Right lung (tissue), 5 donors: ENCODE data around the gene SPAG17. TPM values are rescaled to one million over a fixed set of nuclear protein-coding genes. Genes with fewer than 3 reads are reported as not detected.

Experiments
- DNase-seq, 2 donors: peaks; one replicate each; pipeline ENCODE4 v3.0.0-alpha.2; 2013
- polyA plus RNA-seq, 5 donors: library from polyadenylated mRNA; unstranded; fragments of 120-200 nt; gene quantifications; one replicate each; pipeline versions ENCODE4 v1.2.1 to v1.2.3, GENCODE V29; 2013; ENCODE audit warnings: inconsistent platforms in 1 of 5, low replicate concordance in 1 of 5; ENCODE audit not compliant: insufficient read length in 5 of 5, insufficient read depth in 1 of 5

Gene SPAG17
- polyA plus RNA-seq, 5 donors = 5.2 to 18.6 (median 13.0) TPM

GRCh38 chr1:118169016-118169415, 16.0 kb downstream of the SPAG17 start:
- DNase-seq = no peak

- DNase-seq = no peak
Measured at GRCh38 chr1:118160806-118161205, 24.2 kb downstream of the SPAG17 start.

GRCh38 chr1:118159569-118159968, 25.5 kb downstream of the SPAG17 start:
- DNase-seq = no peak

GRCh38 chr1:118158924-118159323, 26.1 kb downstream of the SPAG17 start:
- no peak for DNase-seq

- DNase-seq = no peak
Measured at GRCh38 chr1:118157506-118157905, 27.5 kb downstream of the SPAG17 start.

- no peak for DNase-seq
Measured at GRCh38 chr1:118155106-118155505, 29.9 kb downstream of the SPAG17 start.

GRCh38 chr1:118154220-118154619, 30.8 kb downstream of the SPAG17 start:
- no peak for DNase-seq

GRCh38 chr1:118151312-118151937, 33.6 kb downstream of the SPAG17 start:
- DNase-seq = peak; percentile 52 to 67

- no peak for DNase-seq
Measured at GRCh38 chr1:118149799-118150198, 35.2 kb downstream of the SPAG17 start.

GRCh38 chr1:118148034-118148433, 37.0 kb downstream of the SPAG17 start:
- no peak for DNase-seq

- DNase-seq = peak; percentile 44 to 46
Measured at GRCh38 chr1:118147522-118147921, 37.5 kb downstream of the SPAG17 start.

GRCh38 chr1:118145721-118146120, 39.3 kb downstream of the SPAG17 start:
- no peak for DNase-seq

GRCh38 chr1:118144684-118145083, 40.3 kb downstream of the SPAG17 start:
- DNase-seq = no peak

GRCh38 chr1:118143831-118144230, 41.2 kb downstream of the SPAG17 start:
- no peak for DNase-seq

GRCh38 chr1:118143121-118143520, 41.9 kb downstream of the SPAG17 start:
- no peak for DNase-seq

GRCh38 chr1:118142546-118142945, 42.5 kb downstream of the SPAG17 start:
- DNase-seq = no peak

GRCh38 chr1:118137900-118138299, 47.1 kb downstream of the SPAG17 start:
- no peak for DNase-seq

GRCh38 chr1:118136187-118136941, 48.7 kb downstream of the SPAG17 start:
- no peak for DNase-seq

GRCh38 chr1:118132000-118132399, 53.0 kb downstream of the SPAG17 start:
- DNase-seq = no peak

- no peak for DNase-seq
Measured at GRCh38 chr1:118128761-118129160, 56.3 kb downstream of the SPAG17 start.

GRCh38 chr1:118124064-118124463, 61.0 kb downstream of the SPAG17 start:
- no peak for DNase-seq

- no peak for DNase-seq
Measured at GRCh38 chr1:118123116-118123839, 61.8 kb downstream of the SPAG17 start.
